Stimulated activated CD4-positive, alpha-beta T cell treated with anti-CD3 and anti-CD28 coated beads, Interleukin-1b, Interleukin-23, amount 100 ng/mL, for 4 hours (primary cell): ENCODE measurements around the gene PSMB7.
"Not testable (repeated sequence)": the region's sequence is repeated elsewhere in the genome, so short reads cannot be mapped to it uniquely, and the experiment has no call there.

Experiments used
- DNase-seq, 2 donors: peaks; one replicate each; pipeline ENCODE4 v3.0.0-alpha.2; 2020; ENCODE audit warnings: low read depth in 2 of 2

Gene PSMB7

GRCh38 chr9:124443625-124444024 is 28.4 kb upstream of the PSMB7 start:
- no peak for DNase-seq

- no peak for DNase-seq
These were observed 27.6 kb upstream of the PSMB7 start for GRCh38 chr9:124442826-124443225.

- DNase-seq, result no peak
These were observed 27.1 kb upstream of the PSMB7 start for GRCh38 chr9:124442379-124442778.

GRCh38 chr9:124441291-124441690 is 26.0 kb upstream of the PSMB7 start:
- no peak for DNase-seq

GRCh38 chr9:124440786-124441185 is 25.5 kb upstream of the PSMB7 start:
- DNase-seq, result no peak

GRCh38 chr9:124439686-124440243 is 24.5 kb upstream of the PSMB7 start:
- no peak for DNase-seq

- no peak for DNase-seq
These were observed 23.8 kb upstream of the PSMB7 start for GRCh38 chr9:124439086-124439485.

- no peak for DNase-seq
These were observed 22.8 kb upstream of the PSMB7 start for GRCh38 chr9:124438091-124438490.

GRCh38 chr9:124437086-124437485 is 21.8 kb upstream of the PSMB7 start:
- DNase-seq, result no peak

GRCh38 chr9:124436320-124436719 is 21.1 kb upstream of the PSMB7 start:
- no peak for DNase-seq

GRCh38 chr9:124429530-124429867 is 14.3 kb upstream of the PSMB7 start:
- DNase-seq, result no peak

GRCh38 chr9:124428751-124429529 is 13.7 kb upstream of the PSMB7 start:
- DNase-seq, result no peak

- DNase-seq, result no peak
These were observed 12.0 kb upstream of the PSMB7 start for GRCh38 chr9:124427281-124427680.

- no peak for DNase-seq
These were observed 11.1 kb upstream of the PSMB7 start for GRCh38 chr9:124426361-124426760.

- not testable (repeated sequence) for DNase-seq
These were observed 10.5 kb upstream of the PSMB7 start for GRCh38 chr9:124425733-124426132.

- no peak for DNase-seq
These were observed 8.3 kb upstream of the PSMB7 start for GRCh38 chr9:124423591-124423990.

GRCh38 chr9:124423155-124423554 is 7.9 kb upstream of the PSMB7 start:
- DNase-seq, result no peak

GRCh38 chr9:124420991-124421543 is 5.8 kb upstream of the PSMB7 start:
- no peak for DNase-seq

GRCh38 chr9:124419832-124420489 is 4.7 kb upstream of the PSMB7 start:
- no peak for DNase-seq

GRCh38 chr9:124415852-124416484 is 726 bp upstream of the PSMB7 start:
- DNase-seq, result no peak

GRCh38 chr9:124414612-124415011 is 630 bp downstream of the PSMB7 start:
- DNase-seq, result no peak

- no peak for DNase-seq
These were observed 3.0 kb downstream of the PSMB7 start for GRCh38 chr9:124412228-124412575.
